Endothelial cell of umbilical vein (primary cell): ENCODE results near the gene ANKMY2. TPM values are rescaled to one million over a fixed set of nuclear protein-coding genes. Genes with fewer than 3 reads are reported as not detected.

Source experiments
- BruUV-seq: library from RNA; stranded (reverse); fragments of 400-500 nt; replicated peaks from 2 replicates; lab custom pipeline; 2021; lab: Mats Ljungman, UMichigan
- CTCF ChIA-PET: fragments of 300-600, 350-600 bp; sonication (Branson Sonifier 250); formaldehyde crosslinking; loops from one replicate; lab custom pipeline; 2021; ENCODE audit warnings: antibody characterized with exemption, inconsistent platforms; lab: Charles Lee
- POLR2A ChIA-PET: fragments of 300-600, 350-600 bp; sonication (Branson Sonifier 250); formaldehyde crosslinking; loops from one replicate; lab custom pipeline; 2021; ENCODE audit warnings: antibody characterized with exemption, inconsistent platforms; lab: Charles Lee
- DNase-seq: peaks from one replicate; pipeline ENCODE4 v3.0.0-alpha.2; 2011; ENCODE audit warnings: low read depth, low spot score
- FAIRE-seq: peaks from 2 replicates; lab custom pipeline; 2011; peaks lifted over from hg19 to GRCh38; lab: Jason Lieb, UNC
- H2AFZ ChIP-seq: 2 replicates; pipeline ENCODE4 v1.6.0; 2012; ENCODE audit warnings: low read depth, low read length, control low read depth, inconsistent platforms
- H3K27ac ChIP-seq: 2 replicates; pipeline ENCODE4 v1.5.1; 2011; ENCODE audit warnings: low read depth, mild to moderate bottlenecking, control low read depth, low read length, moderate library complexity; ENCODE audit not compliant: insufficient read depth
- H3K27me3 ChIP-seq, 2 experiments: 2 replicates each; pipeline versions ENCODE4 v1.6.0 to v1.6.1; 2011; ENCODE audit warnings: low read length in 2 of 2, mixed read lengths in 1 of 2; ENCODE audit not compliant: control insufficient read depth in 2 of 2, insufficient read depth in 2 of 2
- H3K36me3 ChIP-seq, 2 experiments: 2 replicates in 1 of 2; 3 replicates in 1 of 2; pipeline ENCODE4 v1.5.1; 2011; ENCODE audit warnings: low read length in 2 of 2, mild to moderate bottlenecking in 1 of 2, moderate library complexity in 1 of 2; ENCODE audit not compliant: control insufficient read depth in 2 of 2, insufficient read depth in 2 of 2; ENCODE audit errors: extremely low read depth in 1 of 2
- H3K4me1 ChIP-seq: 3 replicates; pipeline ENCODE4 v1.5.1; 2011; ENCODE audit warnings: mild to moderate bottlenecking, low read length; ENCODE audit not compliant: control insufficient read depth, insufficient read depth; ENCODE audit errors: extremely low read depth
- H3K4me2 ChIP-seq: 2 replicates; pipeline ENCODE4 v1.6.1; 2011; ENCODE audit warnings: low read length, control low read depth, mixed read lengths; ENCODE audit not compliant: insufficient read depth
- H3K4me3 ChIP-seq, 3 experiments: fragments of 200-600 bp in 1 of 3; sonication (generic), shearing (Covaris generic) in 1 of 3; replicated peaks in 1 of 3; 2 replicates each; pipeline ENCODE4 v1.5.1; 2011 to 2016; ENCODE audit warnings: control low read depth in 3 of 3, low read length in 3 of 3, mild to moderate bottlenecking in 2 of 3, inconsistent platforms in 1 of 3, low read depth in 1 of 3, moderate library complexity in 1 of 3; ENCODE audit not compliant: insufficient read depth in 1 of 3
- H3K79me2 ChIP-seq: 2 replicates; pipeline ENCODE4 v1.6.0; 2012; ENCODE audit warnings: low read length, inconsistent platforms; ENCODE audit not compliant: control insufficient read depth, insufficient read depth
- H3K9ac ChIP-seq: replicated peaks from 2 replicates; pipeline ENCODE3; 2011; ENCODE audit warnings: low read length, control low read depth; ENCODE audit not compliant: insufficient read depth; ENCODE audit errors: extremely low read depth
- H3K9me1 ChIP-seq: replicated peaks from 3 replicates; pipeline ENCODE4 v1.6.0; 2011; ENCODE audit warnings: mild to moderate bottlenecking, low read length; ENCODE audit not compliant: control insufficient read depth, insufficient read depth; ENCODE audit errors: extremely low read depth
- H3K9me3 ChIP-seq: replicated peaks from 2 replicates; pipeline ENCODE4 v1.5.1; 2012; ENCODE audit warnings: low read length, inconsistent platforms; ENCODE audit not compliant: control insufficient read depth, insufficient read depth
- H4K20me1 ChIP-seq: replicated peaks from 2 replicates; pipeline ENCODE3; 2011; ENCODE audit warnings: mild to moderate bottlenecking, low read length; ENCODE audit not compliant: control insufficient read depth, insufficient read depth; ENCODE audit errors: extremely low read depth
- EZH2 ChIP-seq: IDR thresholded peaks from 2 replicates; pipeline ENCODE4 v1.6.1; 2012; ENCODE audit warnings: borderline replicate concordance, low read depth, mild to moderate bottlenecking, moderate library complexity, low read length, inconsistent platforms; ENCODE audit not compliant: severe bottlenecking
- FOS ChIP-seq: IDR thresholded peaks from 2 replicates; pipeline ENCODE4 v1.6.1; 2011; ENCODE audit warnings: mild to moderate bottlenecking, low read length, moderate library complexity, borderline replicate concordance; ENCODE audit not compliant: insufficient read depth
- GATA2 ChIP-seq: IDR thresholded peaks from 2 replicates; pipeline ENCODE4 v1.7.0; 2011; ENCODE audit warnings: low read depth, mild to moderate bottlenecking, moderate library complexity, mixed read lengths, low read length; ENCODE audit not compliant: insufficient read length, insufficient read depth
- JUN ChIP-seq: IDR thresholded peaks from 2 replicates; pipeline ENCODE4 v1.6.1; 2011; ENCODE audit warnings: borderline replicate concordance, low read depth; ENCODE audit not compliant: insufficient read length, insufficient read depth
- POLR2A ChIP-seq: IDR thresholded peaks from 2 replicates; pipeline ENCODE4 v1.6.1; 2012; ENCODE audit warnings: low read depth, mild to moderate bottlenecking, control low read depth, low read length
- POLR2AphosphoS5 ChIP-seq: IDR thresholded peaks from 2 replicates; pipeline ENCODE4 v1.6.1; 2012; ENCODE audit warnings: low read depth, mild to moderate bottlenecking, control low read depth, low read length, moderate library complexity; ENCODE audit not compliant: insufficient read depth
- dilution Hi-C: fragments of 300-500 bp; cut with MboI; formaldehyde crosslinking; loops from one replicate; pipeline ENCODE4 v1.15.0; 2019; ENCODE audit warnings: low sequenced_read_pairs; ENCODE audit not compliant: extremely low pct_ligation_motif_present
- intact Hi-C: fragments of 100-400 bp; cut with micrococcal nuclease; formaldehyde crosslinking; loops from one replicate; pipeline ENCODE4 v1.10.0; 2022
- polyA plus RNA-seq, 4 experiments: library from polyadenylated mRNA; depleted of rRNA in 3 of 4; stranded (reverse) in 3 of 4; unstranded in 1 of 4; fragments of >200 nt; gene quantifications; 2 replicates each; pipeline versions ENCODE4 v1.2.1 to v1.2.3, GENCODE V29; 2011 to 2012; ENCODE audit warnings: missing spikeins in 1 of 4
- total RNA-seq: library from RNA; stranded (reverse); gene quantifications from 2 replicates; pipeline ENCODE4 v1.2.3, GENCODE V29; 2021
- TF ChIP-seq, protein P1 (sequence below): IDR thresholded peaks from 2 replicates; pipeline ENCODE4 v1.6.1; 2011; ENCODE audit not compliant: insufficient read depth, insufficient read length
- TF ChIP-seq, protein P2 (sequence below), 2 donors: IDR thresholded peaks; 1 replicate in 1 of 2; 2 replicates in 1 of 2; pipeline ENCODE4 v1.5.1; 2011; ENCODE audit warnings: low read length in 2 of 2, mild to moderate bottlenecking in 2 of 2, moderate library complexity in 2 of 2, control low read depth in 1 of 2, inconsistent platforms in 1 of 2, low read depth in 1 of 2; ENCODE audit not compliant: insufficient read depth in 1 of 2; ENCODE audit errors: extremely low read depth in 1 of 2

ANKMY2 gene
- total and polyA plus RNA-seq, 2 donors (not counting 3 experiments of a cell fraction or from before 2014, with no cell fraction given), result 7.7 to 11.6 TPM

DNA sequence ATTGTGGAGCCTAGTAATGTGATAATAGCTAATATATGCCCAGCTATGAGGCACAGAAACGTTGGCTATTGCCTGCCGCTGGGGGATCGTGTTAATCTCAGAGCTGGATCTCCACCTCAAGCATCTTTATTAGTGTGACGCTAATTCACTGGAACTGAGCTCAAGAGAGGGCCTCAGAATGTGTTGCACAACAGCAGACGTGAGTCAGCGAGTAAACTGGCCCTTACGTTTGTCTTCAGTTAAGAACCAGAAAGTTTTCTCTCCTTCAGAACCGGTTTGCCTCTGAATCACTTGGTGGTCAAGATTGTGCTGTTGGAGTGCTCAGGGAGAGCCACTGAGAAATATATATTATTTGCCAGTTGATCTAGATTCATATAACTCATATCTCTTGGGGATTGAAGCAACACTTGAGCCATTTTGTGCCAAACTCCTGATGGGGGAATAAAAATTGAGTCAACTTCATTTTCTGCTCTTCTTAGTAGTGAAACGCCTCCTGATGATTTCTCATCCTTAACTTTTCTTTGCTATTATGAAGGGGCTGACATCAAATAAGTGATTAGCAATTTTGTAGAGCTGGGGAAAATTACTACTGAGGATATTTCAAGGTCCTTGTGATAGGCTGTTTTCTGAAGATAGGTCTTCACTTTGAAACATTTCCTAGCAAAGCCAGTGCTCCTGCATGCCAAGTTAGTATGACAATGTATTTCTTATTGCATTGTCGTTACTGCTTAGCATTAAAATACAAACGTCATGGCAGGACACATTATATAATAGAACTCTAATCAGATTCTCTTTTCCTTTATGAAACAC lies 22.7 kb upstream of the ANKMY2 start:
- no peak for FAIRE-seq
- Histone ChIP-seq H3K27ac (no peak overlapping the region), H2AFZ (no peak overlapping the region), H3K4me1 (no peaks in the 10 kb centered on the region), H3K79me2 (peaks cover 80% of the 10 kb centered on the region), H3K9me1 (no peaks in the 10 kb centered on the region), H4K20me1 (peaks cover 2% of the 10 kb centered on the region), H3K36me3 (peaks cover 1 to 6% of the 10 kb centered on the region in 2 experiments), H3K9ac (no peak overlapping the region), H3K4me2 (no peak overlapping the region), H3K9me3 (no peaks in the 10 kb centered on the region), H3K27me3 (no peaks in the 10 kb centered on the region), H3K4me3 (no peak overlapping the region)
- CTCF ChIA-PET, result interaction anchor here (1.0 to 1.1 kb wide), 2 partner anchors 20 to 47 kb away, joined by 3 read pairs; no protein-coding TSS in a partner anchor
- POLR2A ChIA-PET, result no interaction called here
- no TSS peak for BruUV-seq
- intact Hi-C loops, result no loop called here
- dilution Hi-C loops, result no loop called here
- TF ChIP-seq POLR2AphosphoS5 (no peak), JUN (no peak), POLR2A (no peak), EZH2 (no peak), FOS (no peak), GATA2 (no peak)
- TF ChIP-seq, protein P1, sequence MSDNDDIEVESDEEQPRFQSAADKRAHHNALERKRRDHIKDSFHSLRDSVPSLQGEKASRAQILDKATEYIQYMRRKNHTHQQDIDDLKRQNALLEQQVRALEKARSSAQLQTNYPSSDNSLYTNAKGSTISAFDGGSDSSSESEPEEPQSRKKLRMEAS, result no peak
- TF ChIP-seq, protein P2, sequence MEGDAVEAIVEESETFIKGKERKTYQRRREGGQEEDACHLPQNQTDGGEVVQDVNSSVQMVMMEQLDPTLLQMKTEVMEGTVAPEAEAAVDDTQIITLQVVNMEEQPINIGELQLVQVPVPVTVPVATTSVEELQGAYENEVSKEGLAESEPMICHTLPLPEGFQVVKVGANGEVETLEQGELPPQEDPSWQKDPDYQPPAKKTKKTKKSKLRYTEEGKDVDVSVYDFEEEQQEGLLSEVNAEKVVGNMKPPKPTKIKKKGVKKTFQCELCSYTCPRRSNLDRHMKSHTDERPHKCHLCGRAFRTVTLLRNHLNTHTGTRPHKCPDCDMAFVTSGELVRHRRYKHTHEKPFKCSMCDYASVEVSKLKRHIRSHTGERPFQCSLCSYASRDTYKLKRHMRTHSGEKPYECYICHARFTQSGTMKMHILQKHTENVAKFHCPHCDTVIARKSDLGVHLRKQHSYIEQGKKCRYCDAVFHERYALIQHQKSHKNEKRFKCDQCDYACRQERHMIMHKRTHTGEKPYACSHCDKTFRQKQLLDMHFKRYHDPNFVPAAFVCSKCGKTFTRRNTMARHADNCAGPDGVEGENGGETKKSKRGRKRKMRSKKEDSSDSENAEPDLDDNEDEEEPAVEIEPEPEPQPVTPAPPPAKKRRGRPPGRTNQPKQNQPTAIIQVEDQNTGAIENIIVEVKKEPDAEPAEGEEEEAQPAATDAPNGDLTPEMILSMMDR (IDR thresholded peaks at IDR 0.05; ENCODE audit: extremely low read depth in 1 of 2, insufficient read depth in 1 of 2, low read depth in 1 of 2, low read length in 2 of 2), result no peak
- DNase-seq, result no peak
